GM21619 (cell line): Measurements from ENCODE around the gene KCNK4.

ENCODE experiments used
- ATAC-seq: cut with Tn5 transposase; IDR thresholded peaks from one replicate; pipeline ENCODE4 v1.9.1; 2021; ENCODE audit not compliant: unreplicated experiment

Gene KCNK4

GRCh38 chr11:64289002-64289564, 2.0 kb upstream of the KCNK4 start:
- ATAC-seq, result no peak

GRCh38 chr11:64290352-64291261, 495 bp upstream of the KCNK4 start:
- no peak for ATAC-seq

- ATAC-seq, result no peak
Observed at GRCh38 chr11:64291752-64292459, 804 bp downstream of the KCNK4 start.

DNA sequence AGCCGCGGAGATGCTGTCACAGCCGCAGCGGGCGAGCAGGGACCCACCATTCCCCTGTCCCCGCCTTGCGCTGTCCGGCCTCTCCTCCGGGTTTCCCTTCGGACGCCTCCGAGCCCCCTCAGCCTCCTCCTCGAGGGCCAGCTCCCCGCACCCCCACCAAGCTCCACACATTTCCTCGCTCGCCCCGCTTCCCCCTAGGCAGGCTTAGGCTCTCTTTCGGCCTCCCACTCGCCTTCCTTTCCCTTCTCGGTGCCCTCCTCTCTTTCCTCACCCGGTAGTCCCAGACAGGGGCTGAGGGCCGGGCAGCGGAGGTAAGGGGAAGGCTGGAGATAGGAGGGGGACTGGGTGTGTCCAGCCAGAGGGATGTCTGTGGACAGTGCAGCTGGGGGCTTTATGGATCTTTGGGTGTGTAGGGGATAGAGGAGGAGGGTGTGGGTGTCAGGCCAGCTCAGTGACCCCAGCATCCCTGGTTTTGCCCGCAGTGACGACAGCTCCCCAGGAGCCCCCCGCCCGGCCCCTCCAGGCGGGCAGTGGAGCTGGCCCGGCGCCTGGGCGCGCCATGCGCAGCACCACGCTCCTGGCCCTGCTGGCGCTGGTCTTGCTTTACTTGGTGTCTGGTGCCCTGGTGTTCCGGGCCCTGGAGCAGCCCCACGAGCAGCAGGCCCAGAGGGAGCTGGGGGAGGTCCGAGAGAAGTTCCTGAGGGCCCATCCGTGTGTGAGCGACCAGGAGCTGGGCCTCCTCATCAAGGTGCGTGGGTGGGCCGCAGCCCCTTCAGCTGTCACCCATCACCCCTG, 1.6 kb downstream of the KCNK4 start:
- ATAC-seq, result no peak

DNA sequence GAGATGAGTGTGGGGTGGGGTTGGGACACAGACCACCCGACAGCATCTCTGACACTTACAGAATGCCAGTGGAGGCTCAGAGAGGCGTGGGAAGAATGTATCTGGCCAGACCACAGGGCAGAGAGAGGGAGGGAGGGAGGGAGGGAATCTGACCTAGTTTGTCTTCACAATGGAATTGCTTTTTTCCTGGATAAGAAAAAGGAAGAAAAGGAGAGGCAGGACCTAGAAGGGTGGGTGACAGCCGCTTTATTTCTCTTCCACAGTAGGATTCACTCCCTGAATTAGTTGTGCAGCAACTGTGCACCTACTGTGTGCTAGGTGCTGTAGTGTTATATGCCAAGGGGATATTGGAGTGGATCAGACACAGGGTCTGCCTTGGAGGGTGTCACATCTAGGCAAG, 3.7 kb downstream of the KCNK4 start:
- no peak for ATAC-seq

- no peak for ATAC-seq
Observed at GRCh38 chr11:64295760-64296159, 4.7 kb downstream of the KCNK4 start.

DNA sequence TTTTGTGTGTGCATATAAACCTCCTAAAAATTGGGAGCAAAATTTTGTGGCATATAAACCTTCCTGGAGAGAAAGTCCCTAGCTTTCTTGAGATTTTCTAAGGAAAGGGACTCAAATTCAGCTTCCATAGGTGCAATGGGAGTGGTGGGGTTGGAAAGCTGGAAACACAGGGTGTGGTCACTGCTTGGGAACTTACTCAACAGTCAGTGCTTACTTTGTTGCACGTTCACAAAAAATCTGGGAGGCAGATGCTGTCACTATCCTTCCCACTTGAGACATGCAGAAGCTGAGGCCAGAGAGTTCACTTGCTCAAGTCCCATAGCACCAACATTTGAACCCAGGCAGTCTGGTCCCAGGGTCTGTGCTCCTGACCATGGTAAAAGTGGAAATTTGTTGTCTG, 5.1 kb downstream of the KCNK4 start:
- ATAC-seq, result no peak

DNA sequence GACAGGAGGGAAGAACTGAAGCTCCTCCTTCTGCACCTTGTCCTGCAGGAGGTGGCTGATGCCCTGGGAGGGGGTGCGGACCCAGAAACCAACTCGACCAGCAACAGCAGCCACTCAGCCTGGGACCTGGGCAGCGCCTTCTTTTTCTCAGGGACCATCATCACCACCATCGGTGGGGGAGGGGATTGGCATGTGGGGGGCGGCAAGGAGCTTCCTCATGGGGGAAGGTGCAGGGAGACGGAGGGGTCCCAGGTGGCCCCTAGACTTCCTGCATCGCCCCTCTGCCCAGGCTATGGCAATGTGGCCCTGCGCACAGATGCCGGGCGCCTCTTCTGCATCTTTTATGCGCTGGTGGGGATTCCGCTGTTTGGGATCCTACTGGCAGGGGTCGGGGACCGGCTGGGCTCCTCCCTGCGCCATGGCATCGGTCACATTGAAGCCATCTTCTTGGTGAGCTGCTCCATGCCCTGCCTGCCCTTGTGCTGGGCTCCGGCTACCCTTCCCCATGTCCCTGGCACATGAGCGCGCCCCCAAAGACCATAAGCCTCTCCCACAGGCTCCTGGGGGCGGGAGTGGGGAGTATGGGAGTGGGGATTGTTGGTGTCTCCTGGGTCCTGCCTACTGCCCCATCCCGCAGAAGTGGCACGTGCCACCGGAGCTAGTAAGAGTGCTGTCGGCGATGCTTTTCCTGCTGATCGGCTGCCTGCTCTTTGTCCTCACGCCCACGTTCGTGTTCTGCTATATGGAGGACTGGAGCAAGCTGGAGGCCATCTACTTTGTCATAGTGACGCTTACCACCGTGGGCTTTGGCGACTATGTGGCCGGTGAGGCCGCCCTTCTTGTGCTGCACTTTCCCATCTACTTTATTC, 6.0 kb downstream of the KCNK4 start:
- no peak for ATAC-seq

- no peak for ATAC-seq
Observed at GRCh38 chr11:64297699-64298358, 6.7 kb downstream of the KCNK4 start.

DNA sequence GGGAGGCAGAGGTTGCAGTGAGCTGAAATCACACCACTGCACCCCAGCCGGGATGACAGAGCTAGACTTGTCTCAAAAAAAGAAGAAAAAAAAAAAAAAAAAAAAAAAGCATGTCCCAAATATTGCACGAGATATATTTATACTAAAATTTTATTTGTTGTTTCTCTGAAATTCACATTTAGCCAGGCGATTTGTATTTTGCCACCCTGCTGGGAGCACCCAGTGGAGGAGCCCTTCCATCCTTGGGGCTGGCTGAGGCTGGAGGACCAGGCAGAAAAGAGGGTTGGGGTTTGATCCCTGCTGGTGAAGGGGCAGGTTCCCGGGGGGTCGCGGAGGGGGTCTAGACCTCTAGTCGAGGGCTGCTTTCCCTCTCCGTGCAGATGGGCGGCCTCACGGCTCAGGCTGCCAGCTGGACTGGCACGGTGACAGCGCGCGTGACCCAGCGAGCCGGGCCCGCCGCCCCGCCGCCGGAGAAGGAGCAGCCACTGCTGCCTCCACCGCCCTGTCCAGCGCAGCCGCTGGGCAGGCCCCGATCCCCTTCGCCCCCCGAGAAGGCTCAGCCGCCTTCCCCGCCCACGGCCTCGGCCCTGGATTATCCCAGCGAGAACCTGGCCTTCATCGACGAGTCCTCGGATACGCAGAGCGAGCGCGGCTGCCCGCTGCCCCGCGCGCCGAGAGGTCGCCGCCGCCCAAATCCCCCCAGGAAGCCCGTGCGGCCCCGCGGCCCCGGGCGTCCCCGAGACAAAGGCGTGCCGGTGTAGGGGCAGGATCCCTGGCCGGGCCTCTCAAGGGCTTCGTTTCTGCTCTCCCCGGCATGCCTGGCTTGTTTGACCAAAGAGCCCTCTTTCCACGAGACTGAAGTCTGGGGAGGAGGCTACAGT, 8.1 kb downstream of the KCNK4 start:
- ATAC-seq, result no peak

- no peak for ATAC-seq
Observed at GRCh38 chr11:64299847-64300648, 8.9 kb downstream of the KCNK4 start, which contains the start of gene CATSPERZ. CATSPERZ (plus strand) TSS chr11:64300358; CDS start chr11:64300411, 53 bp downstream.

GRCh38 chr11:64303109-64304031, 12.3 kb downstream of the KCNK4 start:
- no peak for ATAC-seq

DNA sequence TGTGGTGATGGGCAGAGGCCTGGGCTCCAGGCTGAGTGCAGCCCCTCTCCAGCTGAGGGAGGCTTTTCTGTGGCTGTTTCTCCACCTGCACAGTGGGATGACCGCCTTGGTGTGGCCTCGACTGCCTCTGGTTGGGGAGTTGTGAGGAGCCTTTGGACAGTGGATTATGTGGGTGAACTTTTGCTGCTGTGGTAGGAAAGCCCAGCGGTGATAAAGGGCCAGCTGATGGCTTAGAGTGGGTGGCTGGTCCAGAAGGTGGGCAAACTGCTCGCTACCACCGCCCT, 12.9 kb downstream of the KCNK4 start:
- no peak for ATAC-seq

- peak; percentile 17 for ATAC-seq
Observed at GRCh38 chr11:64304316-64305072, 13.4 kb downstream of the KCNK4 start.

DNA sequence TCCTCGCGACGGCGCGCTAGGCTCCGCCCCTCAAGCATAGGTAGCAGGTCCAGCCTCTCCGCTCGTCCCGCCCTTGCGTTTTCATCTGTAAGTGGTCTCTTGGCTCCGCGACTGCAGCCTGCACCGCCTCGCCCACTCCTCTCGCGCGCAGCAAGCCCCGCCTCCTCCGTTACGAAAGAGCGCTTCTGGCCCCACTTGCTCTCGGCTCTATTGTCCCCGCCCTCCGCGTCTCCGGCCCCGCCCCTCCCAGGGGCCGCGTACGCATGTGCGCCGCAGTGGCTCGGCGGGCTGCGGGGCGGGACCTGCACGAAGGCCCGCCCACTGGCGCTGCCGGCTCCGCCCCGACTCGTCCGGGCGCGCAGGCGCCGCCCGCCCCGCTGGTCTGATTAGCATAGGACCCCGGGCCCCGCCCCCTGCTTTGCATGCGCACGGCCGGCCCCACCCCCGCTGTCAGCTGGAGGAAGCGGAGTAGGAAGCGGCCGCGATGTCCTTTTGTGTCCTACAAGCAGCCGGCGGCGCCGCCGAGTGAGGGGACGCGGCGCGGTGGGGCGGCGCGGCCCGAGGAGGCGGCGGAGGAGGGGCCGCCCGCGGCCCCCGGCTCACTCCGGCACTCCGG, 14.1 kb downstream of the KCNK4 start, which contains the start of gene ESRRA:
ESRRA (plus strand) TSS at position 450 of the 616 bp plus-strand sequence. CDS start 1,656 bp downstream, outside the sequence.
- ATAC-seq, result peak; percentile 54
